Testis (tissue), 2 donors: ENCODE measurements around the gene DEFB131B.
"Not testable (repeated sequence)": the region's sequence is repeated elsewhere in the genome, so short reads cannot be mapped to it uniquely, and the experiment has no call there.

Source experiments
- CTCF ChIP-seq, 3 experiments: fragments of 450-650 bp in 2 of 3; fragments of 200-600 bp in 1 of 3; sonication (generic) in 1 of 3; IDR thresholded peaks; one replicate each; pipeline ENCODE4 v1.5.1; 2016 to 2019; ENCODE audit warnings: antibody characterized with exemption in 3 of 3, mild to moderate bottlenecking in 2 of 3, moderate library complexity in 1 of 3
- POLR2A ChIP-seq: fragments of 450-650 bp; IDR thresholded peaks from one replicate; pipeline ENCODE4 v1.6.1; 2017; ENCODE audit warnings: antibody characterized with exemption, mild to moderate bottlenecking, moderate library complexity

- not testable (repeated sequence) for TF ChIP-seq POLR2A; CTCF (IDR thresholded peaks at IDR 0.05)
These were observed 17.4 kb upstream of the DEFB131B start for GRCh38 chr11:71860835-71861234.
